Activated CD4-positive, alpha-beta T cell treated with anti-CD3 and anti-CD28 coated beads, Interleukin-2, amount 10 ng/mL, durations not matched to agents 7 days and 5 days (primary cell): ENCODE measurements around the gene CSF1R. TPM values are rescaled to one million over a fixed set of nuclear protein-coding genes. Genes with fewer than 3 reads are reported as not detected.
"Not testable (repeated sequence)": the region's sequence is repeated elsewhere in the genome, so short reads cannot be mapped to it uniquely, and the experiment has no call there.

Source experiments
- CTCF ChIA-PET: fragments of 350-600 bp; sonication (Branson Sonifier 250); formaldehyde crosslinking; loops from one replicate; lab custom pipeline; 2021; ENCODE audit warnings: antibody characterized with exemption; lab: Charles Lee
- POLR2A ChIA-PET: fragments of 350-600 bp; sonication (Branson Sonifier 250); formaldehyde crosslinking; loops from one replicate; lab custom pipeline; 2021; ENCODE audit warnings: antibody characterized with exemption; lab: Charles Lee
- DNase-seq: peaks from one replicate; pipeline ENCODE4 v3.0.0-alpha.2; 2020
- H3K27ac Mint-ChIP-seq: one replicate; pipeline ENCODE4 v1.8.0; 2021; ENCODE audit warnings: mild to moderate bottlenecking, moderate library complexity, mixed read lengths
- H3K27me3 Mint-ChIP-seq: one replicate; pipeline ENCODE4 v1.8.0; 2021; ENCODE audit warnings: mixed read lengths
- H3K36me3 Mint-ChIP-seq: one replicate; pipeline ENCODE4 v1.8.0; 2021; ENCODE audit warnings: low read depth, mixed read lengths
- H3K4me1 Mint-ChIP-seq: one replicate; pipeline ENCODE4 v1.8.0; 2021; ENCODE audit warnings: mixed read lengths
- H3K4me3 Mint-ChIP-seq: one replicate; pipeline ENCODE4 v1.8.0; 2021; ENCODE audit warnings: mild to moderate bottlenecking, moderate library complexity, mixed read lengths
- H3K9me3 Mint-ChIP-seq: one replicate; pipeline ENCODE4 v1.8.0; 2021; ENCODE audit warnings: mixed read lengths
- total RNA-seq, 2 experiments: library from RNA; stranded (reverse); gene quantifications; one replicate each; pipeline ENCODE4 v1.2.3, GENCODE V29; 2021

CSF1R gene
- total RNA-seq, 2 experiments from 2014 or later = 0.08 to 0.15 TPM

DNA sequence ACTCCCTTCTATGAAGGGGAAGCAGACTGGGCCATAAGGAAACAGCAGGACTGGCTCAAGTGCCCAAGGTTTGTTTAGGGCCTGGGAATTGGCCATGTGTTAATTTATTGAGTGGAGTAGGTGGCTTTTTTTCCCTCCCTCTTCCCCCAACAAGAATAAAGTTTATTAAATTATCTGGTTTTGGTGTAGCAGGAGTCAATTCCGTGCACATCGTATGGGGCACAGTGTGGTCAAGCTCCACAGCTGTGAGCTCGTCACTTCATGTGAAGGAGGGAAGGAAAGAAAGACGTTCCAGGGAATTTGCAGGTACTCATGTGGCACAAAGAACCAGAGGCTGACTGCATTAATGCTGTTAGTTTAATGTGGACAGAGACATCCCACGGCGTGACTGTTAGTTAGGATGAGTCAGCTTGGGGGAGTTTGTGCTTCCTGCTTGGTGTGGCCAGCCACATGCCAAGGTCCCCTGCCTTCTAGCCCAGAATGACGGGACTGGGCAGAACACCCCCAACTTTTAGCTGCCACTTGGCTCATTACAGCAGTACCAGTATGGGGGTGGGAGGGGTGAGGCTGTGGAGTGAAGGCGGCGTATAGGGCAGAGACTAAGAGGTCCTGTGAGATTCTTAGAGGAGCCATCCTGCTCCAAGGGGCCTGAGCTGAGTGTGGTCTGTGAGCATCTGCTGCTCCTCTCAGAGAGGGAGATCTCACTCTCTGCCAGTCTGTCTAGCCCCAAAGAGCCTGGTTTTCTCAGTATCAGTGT is 33.2 kb downstream of the CSF1R start:
- DNase-seq = no peak
- peaks cover 33% of the 10 kb centered on the region for H3K36me3 Mint-ChIP-seq
- no peaks in the 10 kb centered on the region for H3K9me3 Mint-ChIP-seq
- CTCF ChIA-PET = interaction anchor here (2.5 to 3.8 kb wide), 2 partner anchors 12 to 19 kb away, joined by 7 to 17 read pairs; no protein-coding TSS in a partner anchor
- POLR2A ChIA-PET = no interaction called here
- H3K4me1 Mint-ChIP-seq = no peaks in the 10 kb centered on the region
- H3K27ac Mint-ChIP-seq = no peak overlapping the region
- H3K27me3 Mint-ChIP-seq = no peaks in the 10 kb centered on the region
- no peak overlapping the region for H3K4me3 Mint-ChIP-seq

DNA sequence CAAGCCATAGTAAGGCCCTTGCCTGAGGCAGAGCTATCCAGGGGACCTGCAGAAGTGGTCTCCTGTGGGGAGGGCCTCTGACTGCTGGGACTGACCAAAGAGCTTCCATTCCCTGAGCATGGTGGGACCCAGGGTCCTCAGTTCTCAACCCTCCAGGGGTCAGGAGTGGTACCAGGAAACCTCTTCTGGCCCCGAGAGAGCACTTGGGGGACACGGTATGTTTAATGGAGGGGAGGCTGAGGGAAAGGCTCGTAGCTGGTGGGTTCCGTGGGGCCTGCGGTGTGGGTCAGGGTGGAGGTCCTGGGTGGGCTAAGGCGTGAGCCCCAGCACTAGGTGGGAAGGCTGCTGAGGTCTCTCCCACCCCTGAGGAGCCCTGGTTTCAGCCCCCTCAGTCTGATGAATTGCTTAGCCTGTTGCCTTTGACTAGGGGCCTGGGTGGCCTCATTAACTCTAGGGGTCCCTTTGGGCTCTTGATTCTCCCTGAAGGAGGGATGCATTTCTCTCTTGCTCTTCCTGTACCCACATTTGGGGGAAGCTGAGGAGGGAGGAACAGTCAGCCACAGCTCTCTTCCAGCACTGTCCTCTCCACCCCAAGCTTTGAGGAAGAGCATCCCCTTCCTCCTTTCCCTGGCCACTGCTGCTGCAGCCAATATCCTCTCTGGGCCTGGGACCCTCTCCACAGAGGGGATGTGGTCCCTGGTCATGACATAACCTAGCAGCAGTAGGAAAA is 34.0 kb downstream of the CSF1R start:
- no peak for DNase-seq
- H3K27ac Mint-ChIP-seq = no peak overlapping the region
- H3K4me1 Mint-ChIP-seq = peaks cover 5% of the 10 kb centered on the region
- POLR2A ChIA-PET = no interaction called here
- CTCF ChIA-PET = interaction anchor here (2.5 to 3.8 kb wide), 2 partner anchors 13 to 18 kb away, joined by 7 to 17 read pairs; no protein-coding TSS in a partner anchor
- H3K36me3 Mint-ChIP-seq = peaks cover 36% of the 10 kb centered on the region
- H3K9me3 Mint-ChIP-seq = no peaks in the 10 kb centered on the region
- H3K4me3 Mint-ChIP-seq = no peak overlapping the region
- H3K27me3 Mint-ChIP-seq = no peaks in the 10 kb centered on the region

GRCh38 chr5:150051657-150052195 is 34.6 kb downstream of the CSF1R start:
- Mint-ChIP-seq H3K4me1 (peaks cover 5% of the 10 kb centered on the region), H3K27me3 (no peaks in the 10 kb centered on the region), H3K9me3 (no peaks in the 10 kb centered on the region), H3K27ac (no peak overlapping the region), H3K36me3 (peaks cover 39% of the 10 kb centered on the region), H3K4me3 (no peak overlapping the region)
- ChIA-PET CTCF (interaction anchor here (2.5 to 3.8 kb wide), 2 partner anchors 13 to 17 kb away, joined by 7 to 17 read pairs; no protein-coding TSS in a partner anchor), POLR2A (no interaction called here)
- no peak for DNase-seq

DNA sequence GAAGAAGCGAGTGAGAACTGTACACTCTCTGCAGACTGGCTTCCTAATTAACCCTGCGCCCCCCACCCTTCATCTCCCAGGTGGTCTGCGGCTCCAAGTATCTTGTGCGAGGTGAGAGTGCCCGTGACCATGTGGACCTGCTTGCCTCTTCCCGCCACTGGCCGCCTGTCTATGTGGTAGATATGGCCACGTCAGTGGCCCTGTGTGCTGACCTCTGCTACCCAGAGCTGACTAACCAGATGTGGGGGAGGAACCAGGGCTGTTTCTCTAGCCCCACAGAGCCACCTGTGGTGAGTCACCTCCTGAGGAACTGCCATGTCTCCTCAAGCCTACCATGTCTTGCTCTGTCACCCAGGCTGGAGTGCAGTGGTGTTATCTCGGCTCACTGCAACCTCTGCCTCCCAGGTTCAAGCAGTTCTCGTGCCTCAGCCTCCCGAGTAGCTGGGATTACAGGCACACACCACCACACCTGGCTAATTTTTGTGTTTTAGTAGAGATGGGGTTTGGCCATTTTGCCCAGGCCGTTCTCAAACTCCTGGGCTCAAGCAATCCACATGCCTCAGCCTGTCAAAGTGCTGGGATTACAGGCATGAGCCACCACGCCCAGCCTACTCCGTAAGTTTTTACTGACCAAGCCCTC is 36.1 kb downstream of the CSF1R start:
- H3K9me3 Mint-ChIP-seq, H3K27me3 Mint-ChIP-seq, POLR2A ChIA-PET, DNase-seq, H3K4me3 Mint-ChIP-seq, H3K27ac Mint-ChIP-seq: not testable (repeated sequence)
- Mint-ChIP-seq H3K4me1 (peaks cover 12% of the 10 kb centered on the region), H3K36me3 (peaks cover 45% of the 10 kb centered on the region)
- CTCF ChIA-PET = interaction anchor here (0.7 to 2.2 kb wide), 3 partner anchors 21 to 68 kb away, joined by 3 to 14 read pairs (median 4); no protein-coding TSS in a partner anchor

DNA sequence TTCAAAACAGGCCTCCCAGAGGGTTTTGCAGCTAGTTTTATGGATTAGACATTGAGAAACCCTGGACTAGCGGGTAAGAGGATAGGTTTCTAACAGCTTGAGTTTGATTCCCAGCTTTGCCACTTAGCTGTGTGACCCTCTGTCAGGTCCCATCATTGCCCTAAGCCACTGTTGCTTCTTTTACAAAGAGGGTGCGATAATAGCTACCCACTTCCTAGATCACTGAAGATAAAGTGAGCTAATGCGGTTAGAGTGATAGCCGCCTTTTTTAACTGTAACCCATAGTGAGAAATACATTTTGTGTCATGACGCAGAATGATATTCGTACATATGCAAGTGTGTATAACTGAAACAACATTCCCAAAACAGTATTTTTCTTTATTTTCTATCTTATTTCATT is 40.3 kb downstream of the CSF1R start:
- POLR2A ChIA-PET = no interaction called here
- Mint-ChIP-seq H3K27me3 (no peaks in the 10 kb centered on the region), H3K36me3 (peaks cover 67% of the 10 kb centered on the region), H3K4me3 (no peak overlapping the region), H3K27ac (no peak overlapping the region), H3K4me1 (peaks cover 40% of the 10 kb centered on the region), H3K9me3 (no peaks in the 10 kb centered on the region)
- DNase-seq = no peak
- CTCF ChIA-PET = interaction anchor here (0.8 to 1.9 kb wide), 3 partner anchors 12 to 18 kb away, joined by 3 to 8 read pairs (median 6); no protein-coding TSS in a partner anchor

- Mint-ChIP-seq H3K27ac (no peak overlapping the region), H3K36me3 (peaks cover 67% of the 10 kb centered on the region), H3K4me3 (no peak overlapping the region), H3K9me3 (no peaks in the 10 kb centered on the region), H3K4me1 (peaks cover 40% of the 10 kb centered on the region), H3K27me3 (no peaks in the 10 kb centered on the region)
- CTCF ChIA-PET = interaction anchor here (0.8 to 1.9 kb wide), 5 partner anchors 12 to 19 kb away, joined by 3 to 8 read pairs (median 3); no protein-coding TSS in a partner anchor
- POLR2A ChIA-PET = no interaction called here
- no peak for DNase-seq
Measured at GRCh38 chr5:150045549-150045948, 40.8 kb downstream of the CSF1R start.

DNA sequence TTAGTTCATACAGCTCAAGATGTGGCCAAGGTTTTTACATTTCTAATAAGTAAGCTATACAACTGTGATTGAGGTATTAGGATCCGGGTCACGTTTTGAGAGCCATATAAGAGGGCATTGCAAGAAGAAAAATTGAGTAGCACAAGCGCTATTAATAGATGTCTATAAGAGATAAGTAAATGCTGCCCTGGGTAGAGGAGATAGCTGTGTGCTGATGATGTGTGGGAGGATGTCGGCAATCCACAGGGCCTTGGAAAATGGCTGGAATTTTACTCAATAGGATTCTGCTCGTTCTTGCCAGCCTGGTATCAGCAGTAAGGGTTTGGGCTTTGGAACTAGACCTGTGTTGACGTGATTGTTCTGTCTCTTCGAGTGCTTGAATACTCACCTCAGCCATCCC is 41.6 kb downstream of the CSF1R start:
- H3K4me3 Mint-ChIP-seq = no peak overlapping the region
- CTCF ChIA-PET = interaction anchor here (1.3 to 1.9 kb wide), 4 partner anchors 14 to 20 kb away, joined by 3 to 8 read pairs (median 4); no protein-coding TSS in a partner anchor
- H3K36me3 Mint-ChIP-seq = peaks cover 70% of the 10 kb centered on the region
- H3K27me3 Mint-ChIP-seq = no peaks in the 10 kb centered on the region
- peaks cover 40% of the 10 kb centered on the region for H3K4me1 Mint-ChIP-seq
- H3K9me3 Mint-ChIP-seq = no peaks in the 10 kb centered on the region
- POLR2A ChIA-PET = no interaction called here
- no peak for DNase-seq
- peak overlapping the region; percentile 43 for H3K27ac Mint-ChIP-seq

DNA sequence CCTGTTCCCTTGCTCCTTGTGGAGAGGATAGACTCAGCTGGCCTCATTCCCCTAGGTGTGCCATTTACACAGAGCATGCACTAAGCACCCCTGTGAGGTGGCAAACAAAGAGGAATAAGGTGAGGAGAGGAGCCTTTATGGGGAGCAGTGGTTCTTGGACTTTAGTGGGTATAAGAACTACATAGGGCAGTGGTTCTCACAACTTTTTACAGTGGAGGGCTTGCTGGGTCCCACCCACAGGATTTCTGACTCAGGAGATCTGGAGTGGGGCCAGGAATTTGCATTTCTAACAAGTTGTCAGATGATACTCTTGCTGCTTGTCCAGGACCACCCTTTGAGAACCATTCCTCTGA is 42.0 kb downstream of the CSF1R start:
- Mint-ChIP-seq H3K27ac (peak overlapping the region; percentile 80), H3K9me3 (no peaks in the 10 kb centered on the region), H3K27me3 (no peaks in the 10 kb centered on the region), H3K36me3 (peaks cover 69% of the 10 kb centered on the region), H3K4me1 (peaks cover 40% of the 10 kb centered on the region), H3K4me3 (no peak overlapping the region)
- ChIA-PET CTCF (interaction anchor here (1.3 to 1.9 kb wide), 3 partner anchors 15 to 20 kb away, joined by 3 to 4 read pairs (median 3); no protein-coding TSS in a partner anchor), POLR2A (no interaction called here)
- no peak for DNase-seq

GRCh38 chr5:150043657-150044328 is 42.6 kb downstream of the CSF1R start:
- Mint-ChIP-seq H3K36me3 (peaks cover 64% of the 10 kb centered on the region), H3K4me1 (peaks cover 40% of the 10 kb centered on the region)
- POLR2A ChIA-PET = no interaction called here

GRCh38 chr5:150042459-150042858 is 43.9 kb downstream of the CSF1R start:
- no peaks in the 10 kb centered on the region for H3K27me3 Mint-ChIP-seq
- peak overlapping the region; percentile 9 for H3K27ac Mint-ChIP-seq
- H3K4me1 Mint-ChIP-seq = peaks cover 35% of the 10 kb centered on the region
- H3K4me3 Mint-ChIP-seq = no peak overlapping the region
- H3K36me3 Mint-ChIP-seq = peaks cover 62% of the 10 kb centered on the region
- H3K9me3 Mint-ChIP-seq = no peaks in the 10 kb centered on the region
- CTCF ChIA-PET = interaction anchor here (1.0 to 5.0 kb wide), 4 partner anchors 12 to 24 kb away, joined by 3 to 19 read pairs (median 4); no protein-coding TSS in a partner anchor
- POLR2A ChIA-PET = interaction anchor here (0.6 kb wide), 1 partner anchor 401 kb away, joined by 3 read pairs; no protein-coding TSS in a partner anchor
- DNase-seq = no peak

More at GRCh38 chr5:150043657-150044328, 42.6 kb downstream of the CSF1R start:
- Mint-ChIP-seq H3K4me3 (no peak overlapping the region), H3K27ac (peak overlapping the region; percentile 80), H3K27me3 (no peaks in the 10 kb centered on the region), H3K9me3 (no peaks in the 10 kb centered on the region)
- DNase-seq = no peak
- CTCF ChIA-PET = interaction anchor here (0.7 to 5.0 kb wide), 4 partner anchors 13 to 127 kb away, joined by 3 to 19 read pairs (median 4); no protein-coding TSS in a partner anchor

DNA sequence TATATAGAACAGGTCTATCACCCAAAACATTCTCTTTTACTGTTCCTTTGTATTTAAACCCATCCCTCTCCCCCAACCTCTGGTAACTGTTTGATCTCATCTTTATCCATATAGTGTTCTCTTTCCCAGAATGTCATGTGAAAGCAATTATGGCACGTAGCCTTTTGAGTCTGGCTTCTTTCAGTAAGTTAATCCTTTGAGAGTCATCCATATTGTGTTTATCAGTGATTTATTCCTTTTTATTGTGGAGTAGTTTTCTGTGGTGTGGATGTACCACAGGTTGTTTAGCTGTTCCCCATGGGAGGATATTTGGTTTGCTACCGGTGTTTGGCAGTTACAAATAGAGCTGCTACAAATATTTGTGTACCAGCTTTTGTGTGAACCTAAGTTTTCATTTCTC is 47.8 kb downstream of the CSF1R start:
- Mint-ChIP-seq H3K9me3 (no peaks in the 10 kb centered on the region), H3K4me1 (peaks cover 13% of the 10 kb centered on the region), H3K27ac (no peak overlapping the region), H3K4me3 (no peak overlapping the region), H3K36me3 (peaks cover 67% of the 10 kb centered on the region), H3K27me3 (no peaks in the 10 kb centered on the region)
- no peak for DNase-seq
- ChIA-PET CTCF (interaction anchor here (5.0 kb wide), 1 partner anchor 8 kb away, joined by 19 read pairs; no protein-coding TSS in a partner anchor), POLR2A (no interaction called here)
